Measurements from ENCODE around the gene FGD5.

FGD5 gene

DNA sequence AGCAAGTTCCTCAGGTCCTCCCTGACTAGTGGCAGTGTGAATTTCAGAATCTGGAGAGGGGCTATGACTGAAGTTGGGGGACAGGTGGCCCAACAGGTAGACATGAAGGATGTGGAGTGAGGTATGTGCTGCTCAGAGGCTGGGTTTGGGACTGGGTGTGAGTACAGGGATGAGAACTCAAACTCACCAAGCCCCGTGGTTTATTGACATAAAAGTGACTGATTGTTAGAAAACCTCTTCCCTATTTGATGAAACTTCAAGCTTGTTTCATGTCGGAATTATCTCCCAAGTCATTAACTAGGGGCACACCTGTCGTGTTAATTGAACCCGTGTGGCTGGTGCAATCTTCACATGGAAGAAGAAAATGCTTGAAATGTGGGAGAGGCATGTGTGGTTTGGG, 27.1 kb downstream of the FGD5 start:
- TF ChIP-seq, protein P1, sequence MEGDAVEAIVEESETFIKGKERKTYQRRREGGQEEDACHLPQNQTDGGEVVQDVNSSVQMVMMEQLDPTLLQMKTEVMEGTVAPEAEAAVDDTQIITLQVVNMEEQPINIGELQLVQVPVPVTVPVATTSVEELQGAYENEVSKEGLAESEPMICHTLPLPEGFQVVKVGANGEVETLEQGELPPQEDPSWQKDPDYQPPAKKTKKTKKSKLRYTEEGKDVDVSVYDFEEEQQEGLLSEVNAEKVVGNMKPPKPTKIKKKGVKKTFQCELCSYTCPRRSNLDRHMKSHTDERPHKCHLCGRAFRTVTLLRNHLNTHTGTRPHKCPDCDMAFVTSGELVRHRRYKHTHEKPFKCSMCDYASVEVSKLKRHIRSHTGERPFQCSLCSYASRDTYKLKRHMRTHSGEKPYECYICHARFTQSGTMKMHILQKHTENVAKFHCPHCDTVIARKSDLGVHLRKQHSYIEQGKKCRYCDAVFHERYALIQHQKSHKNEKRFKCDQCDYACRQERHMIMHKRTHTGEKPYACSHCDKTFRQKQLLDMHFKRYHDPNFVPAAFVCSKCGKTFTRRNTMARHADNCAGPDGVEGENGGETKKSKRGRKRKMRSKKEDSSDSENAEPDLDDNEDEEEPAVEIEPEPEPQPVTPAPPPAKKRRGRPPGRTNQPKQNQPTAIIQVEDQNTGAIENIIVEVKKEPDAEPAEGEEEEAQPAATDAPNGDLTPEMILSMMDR (conservative IDR thresholded peaks at IDR 0.05; ENCODE audit: low read depth, low read length), result no peak
- H3K4me3 ChIP-seq (ENCODE audit: low read length), result no peak overlapping the region
- no peak for DNase-seq (ENCODE audit: low read depth)

DNA sequence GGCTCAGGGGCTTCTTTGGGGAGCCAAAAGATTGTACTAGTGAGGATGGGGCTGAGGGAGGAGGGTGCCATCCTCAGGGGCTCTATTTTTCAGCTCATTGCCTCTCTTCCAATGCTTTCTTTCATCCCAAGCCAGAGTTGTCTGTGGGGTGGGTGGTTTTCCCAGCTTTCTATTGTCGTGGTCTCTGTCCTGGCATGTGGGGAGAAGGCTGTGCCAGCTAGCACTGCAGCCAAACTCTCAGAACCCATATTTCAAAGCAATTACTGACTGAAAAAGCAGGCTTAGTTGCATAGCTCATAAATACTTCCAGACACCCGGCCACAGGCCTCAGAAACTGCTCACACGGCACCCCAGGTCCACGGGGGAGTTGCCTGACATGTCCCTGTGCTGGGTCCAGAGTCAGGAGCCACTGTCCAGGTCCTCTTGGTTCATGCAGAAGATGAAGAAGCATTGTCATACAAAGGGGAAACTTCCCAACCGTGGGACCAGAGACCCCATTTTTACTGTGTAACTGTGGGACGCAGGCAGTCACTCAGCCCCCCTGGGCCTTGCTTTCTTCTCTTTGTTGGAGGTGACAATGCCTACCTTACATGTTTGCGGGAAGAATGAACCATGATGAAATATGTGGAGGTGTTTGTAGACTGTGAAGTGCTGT, 27.6 kb downstream of the FGD5 start:
- TF ChIP-seq, protein P1 (conservative IDR thresholded peaks at IDR 0.05; ENCODE audit: low read depth, low read length), result no peak
- no peak for DNase-seq (ENCODE audit: low read depth)
- H3K4me3 ChIP-seq (ENCODE audit: low read length), result no peak overlapping the region

DNA sequence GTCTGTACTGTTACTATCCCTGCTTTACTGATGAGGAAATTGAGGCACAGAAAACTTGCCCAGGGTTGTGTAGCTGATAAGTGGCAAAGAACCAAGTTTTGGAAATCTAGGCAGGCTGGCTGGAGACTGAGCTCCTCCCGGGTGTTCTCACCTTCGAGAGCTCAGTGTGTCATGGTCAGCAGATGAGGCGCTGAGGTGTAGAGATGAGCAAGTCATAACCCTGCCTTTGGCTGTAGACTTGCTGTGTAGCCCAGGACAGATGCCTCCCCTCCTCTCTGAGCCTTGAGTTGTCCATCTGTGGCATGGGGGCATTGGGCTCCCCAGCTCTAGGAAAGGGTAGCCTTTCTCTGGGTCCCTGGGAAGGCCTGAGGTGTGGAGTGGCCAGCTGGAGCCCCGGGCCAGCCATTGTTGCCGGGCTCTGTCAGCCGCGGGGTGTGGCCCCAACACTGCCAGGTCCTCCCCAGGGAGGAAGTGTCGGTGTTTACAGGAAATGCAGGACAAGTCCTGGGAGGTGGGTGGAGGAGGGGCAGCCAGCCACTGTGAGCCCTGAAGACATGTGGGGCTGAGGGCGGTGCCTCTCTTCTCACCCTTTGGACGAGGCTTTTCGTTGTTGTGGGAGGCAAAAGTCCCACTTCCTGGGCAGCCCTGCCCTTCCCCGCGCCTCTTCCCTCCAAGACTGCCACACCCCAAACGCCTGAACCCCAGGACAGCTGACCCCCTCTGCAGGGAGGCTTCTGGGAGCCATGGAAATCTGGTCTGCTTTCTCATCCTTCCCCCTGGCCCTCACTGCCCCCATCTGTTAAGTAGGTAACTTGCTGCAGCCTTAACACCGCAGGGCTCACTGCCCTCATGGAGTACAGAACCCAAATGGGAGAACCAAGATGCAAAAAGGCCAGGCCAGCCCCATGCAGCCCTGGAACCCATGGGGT, 29.1 kb downstream of the FGD5 start:
- TF ChIP-seq, protein P1 (conservative IDR thresholded peaks at IDR 0.05; ENCODE audit: low read depth, low read length), result no peak
- H3K4me3 ChIP-seq (ENCODE audit: low read length), result no peak overlapping the region
- DNase-seq (ENCODE audit: low read depth), result no peak

DNA sequence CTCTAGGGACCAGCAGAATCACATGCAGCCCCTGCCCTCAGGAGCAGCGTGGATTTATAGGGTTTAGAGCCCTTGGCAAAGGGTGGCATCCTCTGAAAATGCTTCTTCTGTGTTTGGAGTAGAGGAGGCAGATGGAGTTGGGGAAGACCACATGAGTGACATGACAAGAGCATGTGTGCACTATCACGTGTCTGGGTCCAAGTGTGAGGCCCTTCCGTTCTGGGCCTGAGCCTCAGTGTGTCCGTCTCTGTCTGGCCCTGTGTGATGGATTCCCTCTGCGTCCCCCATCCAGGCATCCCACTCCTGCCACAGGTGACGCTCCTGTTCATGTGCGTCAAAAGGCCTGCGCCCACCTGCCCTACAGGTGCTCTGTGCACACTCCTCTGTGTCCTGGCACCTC, 30.1 kb downstream of the FGD5 start:
- DNase-seq (ENCODE audit: low read depth), result no peak
- TF ChIP-seq, protein P1 (conservative IDR thresholded peaks at IDR 0.05; ENCODE audit: low read depth, low read length), result no peak
- no peak overlapping the region for H3K4me3 ChIP-seq (ENCODE audit: low read length)

DNA sequence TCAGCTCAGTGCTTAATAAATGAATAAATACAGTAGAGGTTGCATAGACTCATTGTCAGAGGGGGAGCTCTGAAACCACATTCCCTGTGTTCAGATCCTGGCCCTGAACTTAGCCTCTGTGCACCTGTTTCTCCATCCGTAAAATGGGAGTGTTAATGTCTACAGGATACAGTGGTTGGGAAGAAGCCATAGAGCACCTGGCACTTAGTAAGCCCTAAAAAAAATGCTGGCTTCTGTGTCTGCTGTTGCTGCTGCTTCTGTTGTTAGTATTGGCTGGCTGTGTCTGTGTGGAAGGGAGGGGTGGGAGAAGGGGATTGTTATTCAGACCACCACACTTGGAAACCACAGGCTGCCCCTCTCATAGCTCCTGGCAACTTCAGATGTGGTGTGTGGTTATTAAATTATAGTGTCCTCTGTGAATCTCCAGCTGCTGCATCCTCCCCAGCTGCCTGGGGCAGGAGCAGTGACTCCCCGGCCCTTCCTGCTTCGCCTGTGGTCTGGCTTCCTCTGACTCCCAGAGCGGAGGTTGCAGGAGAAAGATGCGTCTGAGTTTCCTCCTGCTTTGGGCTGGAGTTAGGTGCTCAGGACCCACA, 31.0 kb downstream of the FGD5 start:
- no peak for DNase-seq (ENCODE audit: low read depth)
- H3K4me3 ChIP-seq (ENCODE audit: low read length), result no peak overlapping the region
- TF ChIP-seq, protein P1 (conservative IDR thresholded peaks at IDR 0.05; ENCODE audit: low read depth, low read length), result no peak

DNA sequence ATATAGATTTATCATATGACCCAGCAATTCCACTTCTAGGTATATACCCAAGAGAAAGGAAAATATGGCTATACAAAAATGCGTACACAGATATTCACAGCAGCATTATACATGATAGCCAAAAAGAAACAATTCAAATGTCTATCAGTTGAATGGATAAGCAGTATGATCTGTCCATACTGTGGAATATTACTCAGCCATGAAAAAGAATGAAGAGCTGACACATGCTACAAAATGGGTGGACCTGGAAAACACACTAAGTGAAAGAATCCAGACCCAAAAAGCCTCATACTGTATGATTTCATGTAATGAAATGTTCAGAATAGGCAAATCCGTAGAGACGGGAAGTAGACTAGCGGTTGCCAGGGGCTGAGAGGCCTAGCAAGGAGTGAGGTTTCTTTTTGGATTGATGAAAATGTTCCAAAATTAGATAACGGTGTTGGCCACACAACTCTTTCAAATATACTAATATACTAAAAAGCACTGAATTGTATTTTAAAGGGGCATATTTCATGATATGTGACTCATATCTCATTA, 33.4 kb downstream of the FGD5 start:
- no peak overlapping the region for H3K4me3 ChIP-seq (ENCODE audit: low read length)
- DNase-seq (ENCODE audit: low read depth), result no peak
- TF ChIP-seq, protein P1 (conservative IDR thresholded peaks at IDR 0.05; ENCODE audit: low read depth, low read length), result no peak
